Vagina (tissue), 2 donors: ENCODE measurements around the gene SYS1. TPM values are rescaled to one million over a fixed set of nuclear protein-coding genes. Genes with fewer than 3 reads are reported as not detected.
A peak's percentile ranks its signal among the peaks of the same experiment; 100 is the strongest.

Source experiments
- DNase-seq, 2 donors: peaks; one replicate each; pipeline ENCODE4 v3.0.0-alpha.2; 2017; ENCODE audit errors: extremely low spot score in 2 of 2
- H3K27ac ChIP-seq: fragments of 200-600 bp; sonication (generic); one replicate; pipeline ENCODE4 v1.5.1; 2019
- H3K27me3 ChIP-seq: fragments of 200-600 bp; sonication (generic); one replicate; pipeline ENCODE4 v1.5.1; 2019
- H3K36me3 ChIP-seq, 2 donors: fragments of 200-600 bp; sonication (generic); one replicate each; pipeline ENCODE4 v1.5.1; 2017 to 2019
- H3K4me1 ChIP-seq: fragments of 200-600 bp; sonication (generic); one replicate; pipeline ENCODE4 v1.5.1; 2019
- H3K4me3 ChIP-seq, 2 donors: fragments of 200-600 bp; sonication (generic); 1 replicate in 1 of 2; 2 replicates in 1 of 2; pipeline ENCODE4 v1.5.1; 2016 to 2019
- H3K9me3 ChIP-seq: fragments of 200-600 bp; sonication (generic); one replicate; pipeline ENCODE4 v1.5.1; 2019
- CTCF ChIP-seq, 3 experiments: fragments of 450-650 bp in 2 of 3; fragments of 200-600 bp in 1 of 3; sonication (generic) in 1 of 3; IDR thresholded peaks; one replicate each; pipeline ENCODE4 v1.5.1; 2017 to 2019; ENCODE audit warnings: antibody characterized with exemption in 3 of 3, mild to moderate bottlenecking in 2 of 3, moderate library complexity in 2 of 3
- POLR2A ChIP-seq, 2 donors: fragments of 450-650 bp; IDR thresholded peaks; one replicate each; pipeline ENCODE4 v1.6.1; 2017; ENCODE audit warnings: antibody characterized with exemption in 2 of 2, mild to moderate bottlenecking in 2 of 2, moderate library complexity in 2 of 2
- POLR2AphosphoS5 ChIP-seq, 2 donors: sonication (generic); formaldehyde crosslinking; IDR thresholded peaks; one replicate each; pipeline ENCODE4 v1.9.0; 2017; ENCODE audit warnings: antibody characterized with exemption in 2 of 2, mild to moderate bottlenecking in 2 of 2, low read depth in 1 of 2; ENCODE audit not compliant: insufficient read depth in 1 of 2
- intact Hi-C: fragments of 100-400 bp; cut with DNase I; formaldehyde crosslinking; loops from one replicate; pipeline ENCODE4 v1.15.1; 2023
- total RNA-seq: library from RNA; depleted of rRNA; stranded (reverse); fragments of >200 nt; gene quantifications from one replicate; pipeline ENCODE4 v1.2.3, GENCODE V29; 2016

SYS1 gene
- total RNA-seq, 1 donor from 2014 or later = 44.9 TPM

DNA sequence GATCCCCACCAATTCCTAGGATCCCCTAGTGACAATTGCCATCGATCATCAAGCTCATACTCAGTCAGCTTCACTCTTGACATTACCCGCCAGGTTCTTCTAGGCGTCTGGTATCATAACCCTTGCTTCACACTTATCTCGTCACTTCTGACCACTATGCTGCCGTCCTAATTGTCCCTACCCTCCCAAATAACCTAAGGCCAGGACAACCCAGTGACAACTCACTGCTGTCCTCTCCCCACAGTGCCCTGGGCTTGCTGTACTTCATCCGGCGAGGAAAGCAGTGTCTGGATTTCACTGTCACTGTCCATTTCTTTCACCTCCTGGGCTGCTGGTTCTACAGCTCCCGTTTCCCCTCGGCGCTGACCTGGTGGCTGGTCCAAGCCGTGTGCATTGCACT, 3.7 kb downstream of the SYS1 start:
- Histone ChIP-seq H3K36me3 (peaks cover 0 to 31% of the 10 kb centered on the region in 2 donors), H3K27ac (no peak overlapping the region), H3K4me3 (no peak overlapping the region), H3K9me3 (no peaks in the 10 kb centered on the region), H3K27me3 (no peaks in the 10 kb centered on the region), H3K4me1 (peaks cover 30% of the 10 kb centered on the region)
- DNase-seq = peak in 1 of 2 donors; percentile 40
- intact Hi-C loops = loop anchor here (10.0 kb wide), 1 partner anchor 408 kb away; no protein-coding TSS in a partner anchor
- TF ChIP-seq POLR2A (IDR thresholded peaks at IDR 0.05) (no peak), CTCF (IDR thresholded peaks at IDR 0.05) (no peak), POLR2AphosphoS5 (IDR thresholded peaks at IDR 0.05; ENCODE audit: insufficient read depth in 1 of 2, low read depth in 1 of 2) (no peak)

- TF ChIP-seq POLR2A (IDR thresholded peaks at IDR 0.05) (no peak), POLR2AphosphoS5 (IDR thresholded peaks at IDR 0.05; ENCODE audit: insufficient read depth in 1 of 2, low read depth in 1 of 2) (no peak), CTCF (IDR thresholded peaks at IDR 0.05) (no peak)
- no peak overlapping the region for H3K4me3 ChIP-seq
- no peak overlapping the region for H3K27ac ChIP-seq
- peak in 1 of 2 donors; percentile 54 for DNase-seq
- H3K36me3 ChIP-seq = peaks cover 0 to 31% of the 10 kb centered on the region in 2 donors
- H3K27me3 ChIP-seq = no peaks in the 10 kb centered on the region
- H3K9me3 ChIP-seq = no peaks in the 10 kb centered on the region
- peaks cover 30% of the 10 kb centered on the region for H3K4me1 ChIP-seq
- intact Hi-C loops = loop anchor here (10.0 kb wide), 1 partner anchor 408 kb away; no protein-coding TSS in a partner anchor
Observed at GRCh38 chr20:45367126-45367525, 4.2 kb downstream of the SYS1 start.

GRCh38 chr20:45368221-45368980, 5.4 kb downstream of the SYS1 start:
- no peaks in the 10 kb centered on the region for H3K9me3 ChIP-seq
- no peak overlapping the region for H3K27ac ChIP-seq
- peaks cover 0 to 31% of the 10 kb centered on the region in 2 donors for H3K36me3 ChIP-seq
- intact Hi-C loops = loop anchor here (10.0 kb wide), 1 partner anchor 406 kb away; no protein-coding TSS in a partner anchor
- no peak overlapping the region for H3K4me3 ChIP-seq
- no peaks in the 10 kb centered on the region for H3K27me3 ChIP-seq
- H3K4me1 ChIP-seq = peaks cover 36% of the 10 kb centered on the region
- peak in 1 of 2 donors; percentile 71 for DNase-seq
- TF ChIP-seq CTCF (IDR thresholded peaks at IDR 0.05) = no peak
- TF ChIP-seq POLR2A (IDR thresholded peaks at IDR 0.05) = no peak
- no peak for TF ChIP-seq POLR2AphosphoS5 (IDR thresholded peaks at IDR 0.05; ENCODE audit: insufficient read depth in 1 of 2, low read depth in 1 of 2)

GRCh38 chr20:45370571-45371160, 7.7 kb downstream of the SYS1 start:
- Histone ChIP-seq H3K4me3 (no peak overlapping the region), H3K9me3 (no peaks in the 10 kb centered on the region), H3K27me3 (no peaks in the 10 kb centered on the region), H3K36me3 (peaks cover 0 to 27% of the 10 kb centered on the region in 2 donors), H3K4me1 (peaks cover 18% of the 10 kb centered on the region), H3K27ac (no peak overlapping the region)
- intact Hi-C loops = loop anchor here (5.0 kb wide), 1 partner anchor 62 kb away; no protein-coding TSS in a partner anchor
- TF ChIP-seq POLR2A (IDR thresholded peaks at IDR 0.05) (no peak), CTCF (IDR thresholded peaks at IDR 0.05) (no peak), POLR2AphosphoS5 (IDR thresholded peaks at IDR 0.05; ENCODE audit: insufficient read depth in 1 of 2, low read depth in 1 of 2) (no peak)
- peak in 1 of 2 donors; percentile 70 for DNase-seq
